ENCODE measurements around the gene VTI1B. TPM values are rescaled to one million over a fixed set of nuclear protein-coding genes. Genes with fewer than 3 reads are reported as not detected.

VTI1B gene
- total RNA-seq, 1 donor from 2014 or later = 125 TPM

- Histone ChIP-seq H3K27ac (replicated peaks) (no peak overlapping the region), H3K36me3 (peaks cover 11% of the 10 kb centered on the region), H3K4me1 (peaks cover 8% of the 10 kb centered on the region), H3K4me3 (no peak overlapping the region), H3K27me3 (ENCODE audit: low read depth) (no peaks in the 10 kb centered on the region), H3K9me3 (replicated peaks) (no peaks in the 10 kb centered on the region)
- intact Hi-C loops (cut with micrococcal nuclease) = no loop called here
- DNase-seq = no peak
- TF ChIP-seq CTCF (IDR thresholded peaks at IDR 0.05; ENCODE audit: borderline replicate concordance) = no peak
Observed at GRCh38 chr14:67665868-67666267, 8.6 kb downstream of the VTI1B start.

- Histone ChIP-seq H3K4me1 (peaks cover 8% of the 10 kb centered on the region), H3K4me3 (no peak overlapping the region), H3K27me3 (ENCODE audit: low read depth) (no peaks in the 10 kb centered on the region), H3K9me3 (replicated peaks) (no peaks in the 10 kb centered on the region), H3K36me3 (peaks cover 24% of the 10 kb centered on the region), H3K27ac (replicated peaks) (no peak overlapping the region)
- no peak for TF ChIP-seq CTCF (IDR thresholded peaks at IDR 0.05; ENCODE audit: borderline replicate concordance)
- intact Hi-C loops (cut with micrococcal nuclease) = no loop called here
- DNase-seq = no peak
Observed at GRCh38 chr14:67663633-67664032, 10.8 kb downstream of the VTI1B start.

- H3K4me1 ChIP-seq = peaks cover 14% of the 10 kb centered on the region
- intact Hi-C loops (cut with micrococcal nuclease) = no loop called here
Observed at GRCh38 chr14:67653651-67654280, 20.7 kb downstream of the VTI1B start.

DNA sequence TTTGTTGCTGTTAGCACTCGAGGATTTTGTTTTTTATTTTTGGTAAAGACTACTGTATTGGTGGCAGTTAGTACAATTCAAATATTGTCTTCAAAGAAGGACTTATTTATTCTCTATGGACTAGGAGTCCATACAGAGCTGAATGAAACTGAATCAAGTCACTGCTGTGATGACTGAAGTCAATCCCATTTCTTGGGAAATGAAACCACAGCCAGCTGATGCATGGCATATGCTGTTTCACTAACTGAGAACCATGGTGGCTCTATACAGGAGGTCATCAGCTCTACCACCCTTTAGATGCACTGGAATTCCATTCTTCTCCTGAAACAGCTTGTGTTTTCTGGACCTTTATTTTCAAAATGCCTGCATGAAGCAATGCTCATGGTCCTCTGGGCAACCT is 22.2 kb downstream of the VTI1B start:
- intact Hi-C loops (cut with micrococcal nuclease) = no loop called here
- no peak overlapping the region for H3K4me3 ChIP-seq
- no peak for DNase-seq
- no peaks in the 10 kb centered on the region for H3K27me3 ChIP-seq (ENCODE audit: low read depth)
- no peak for TF ChIP-seq CTCF (IDR thresholded peaks at IDR 0.05; ENCODE audit: borderline replicate concordance)
- no peaks in the 10 kb centered on the region for H3K9me3 ChIP-seq (replicated peaks)
- peaks cover 14% of the 10 kb centered on the region for H3K4me1 ChIP-seq
- H3K27ac ChIP-seq (replicated peaks) = no peak overlapping the region
- peaks cover 94% of the 10 kb centered on the region for H3K36me3 ChIP-seq

More at GRCh38 chr14:67653651-67654280, 20.7 kb downstream of the VTI1B start:
- Histone ChIP-seq H3K36me3 (peaks cover 98% of the 10 kb centered on the region), H3K9me3 (replicated peaks) (no peaks in the 10 kb centered on the region), H3K4me3 (no peak overlapping the region), H3K27ac (replicated peaks) (no peak overlapping the region), H3K27me3 (ENCODE audit: low read depth) (no peaks in the 10 kb centered on the region)
- TF ChIP-seq CTCF (IDR thresholded peaks at IDR 0.05; ENCODE audit: borderline replicate concordance) = no peak
- DNase-seq = no peak

DNA sequence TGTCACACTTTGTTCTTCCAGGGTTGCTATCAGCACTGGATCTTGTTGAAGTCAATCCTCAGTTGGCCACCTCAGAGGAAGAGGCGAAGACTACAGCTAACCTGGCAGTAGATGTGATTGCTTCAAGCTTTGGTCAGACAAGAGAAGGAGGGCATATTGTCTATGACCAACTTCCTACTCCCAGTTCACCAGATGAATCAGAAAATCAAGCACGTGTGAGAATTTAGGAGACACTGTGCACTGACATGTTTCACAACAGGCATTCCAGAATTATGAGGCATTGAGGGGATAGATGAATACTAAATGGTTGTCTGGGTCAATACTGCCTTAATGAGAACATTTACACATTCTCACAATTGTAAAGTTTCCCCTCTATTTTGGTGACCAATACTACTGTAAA is 23.7 kb downstream of the VTI1B start:
- intact Hi-C loops (cut with micrococcal nuclease) = no loop called here
- no peak for TF ChIP-seq CTCF (IDR thresholded peaks at IDR 0.05; ENCODE audit: borderline replicate concordance)
- Histone ChIP-seq H3K27ac (replicated peaks) (no peak overlapping the region), H3K27me3 (ENCODE audit: low read depth) (no peaks in the 10 kb centered on the region), H3K4me1 (peaks cover 14% of the 10 kb centered on the region), H3K9me3 (replicated peaks) (no peaks in the 10 kb centered on the region), H3K36me3 (peaks cover 90% of the 10 kb centered on the region), H3K4me3 (no peak overlapping the region)
- no peak for DNase-seq

Data from left ventricle myocardium inferior (tissue), 1 donor.